ENCODE results near the gene DMWD. TPM values are rescaled to one million over a fixed set of nuclear protein-coding genes. Genes with fewer than 3 reads are reported as not detected.

DMWD gene
- total and polyA plus RNA-seq, 2 of the 4 experiments (the other 2 are of a cell fraction) = 9.7 to 28.5 TPM

- no peak for TF ChIP-seq MXI1 (IDR thresholded peaks at IDR 0.05; ENCODE audit: borderline replicate concordance, low read depth, low read length)
- TF ChIP-seq FOS (IDR thresholded peaks at IDR 0.05; ENCODE audit: low read depth, low read length) = peak; percentile 50; the same call in 1 of the 2 replicates
These were observed 6.4 kb upstream of the DMWD start (continued) for GRCh38 chr19:45798995-45799517.

GRCh38 chr19:45794627-45795026 lies 2.0 kb upstream of the DMWD start:
- Histone ChIP-seq H3K27ac (ENCODE audit: insufficient read depth, low read length) (no peak overlapping the region), H3K23ac (ENCODE audit: low read depth, low read length) (no peak overlapping the region), H4K91ac (ENCODE audit: insufficient read depth, low read depth, low read length) (no peak overlapping the region), H3K9ac (ENCODE audit: low read depth, low read length) (no peak overlapping the region), H2BK15ac (ENCODE audit: low read depth, low read length) (no peak overlapping the region), H3K4ac (ENCODE audit: low read depth, low read length) (no peak overlapping the region), H4K5ac (ENCODE audit: low read depth, low read length) (no peak overlapping the region), H3K14ac (replicated peaks; ENCODE audit: low read depth, low read length) (no peak overlapping the region), H2BK5ac (ENCODE audit: low read depth, low read length, poor library complexity, severe bottlenecking) (no peak overlapping the region), H3K4me3 (ENCODE audit: insufficient read depth, low read depth, low read length) (no peak overlapping the region), H2AK9ac (replicated peaks; ENCODE audit: low read depth, low read length, poor library complexity) (no peak overlapping the region), H2AFZ (replicated peaks; ENCODE audit: low read length, poor library complexity) (no peak overlapping the region), H3K27me3 (ENCODE audit: control insufficient read depth, insufficient read depth, low read length) (no peaks in the 10 kb centered on the region), H3K4me1 (ENCODE audit: control insufficient read depth, insufficient read depth, low read length) (peaks cover 7% of the 10 kb centered on the region), H3K56ac (ENCODE audit: extremely low read depth, insufficient read depth, low read length) (no peak overlapping the region), H2AK5ac (ENCODE audit: low read depth, low read length) (no peak overlapping the region), H2BK120ac (ENCODE audit: low read depth, low read length) (no peak overlapping the region), H2BK20ac (ENCODE audit: low read depth, low read length) (no peak overlapping the region), H3K79me1 (ENCODE audit: low read depth in 1 of 2, low read length in 2 of 2) (peaks cover 7 to 24% of the 10 kb centered on the region in 2 experiments), H3K9me3 (ENCODE audit: control insufficient read depth, insufficient read depth, low read length) (no peaks in the 10 kb centered on the region), H3K9me1 (ENCODE audit: insufficient read depth, low read length) (peaks cover 5% of the 10 kb centered on the region), H3K36me3 (ENCODE audit: control insufficient read depth, insufficient read depth, low read length) (peaks cover 4% of the 10 kb centered on the region; the same call in 1 of the 2 replicates), H4K8ac (ENCODE audit: low read depth in 2 of 2, low read length in 2 of 2) (no peak overlapping the region), H3K18ac (ENCODE audit: low read depth, low read length) (no peak overlapping the region), H3K4me2 (ENCODE audit: low read depth, low read length) (no peak overlapping the region), H4K20me1 (ENCODE audit: insufficient read depth, low read length) (peaks cover 4% of the 10 kb centered on the region; the same call in 1 of the 2 replicates)
- no peak for TF ChIP-seq SMC3 (IDR thresholded peaks at IDR 0.05; ENCODE audit: low read depth, low read length)
- TF ChIP-seq FOS (IDR thresholded peaks at IDR 0.05; ENCODE audit: low read depth, low read length) = no peak
- TF ChIP-seq ELK1 (IDR thresholded peaks at IDR 0.05; ENCODE audit: borderline replicate concordance, low read depth, low read length) = no peak
- no peak for TF ChIP-seq POLR2A (IDR thresholded peaks at IDR 0.05; ENCODE audit: low read depth, low read length)
- no peak for TF ChIP-seq CEBPB (IDR thresholded peaks at IDR 0.05; ENCODE audit: low read depth, low read length)
- no peak for TF ChIP-seq NFE2L2 (IDR thresholded peaks at IDR 0.05; ENCODE audit: low read depth, low read length)
- TF ChIP-seq RFX5 (IDR thresholded peaks at IDR 0.05; ENCODE audit: low read depth, low read length) = no peak
- TF ChIP-seq CHD1 (IDR thresholded peaks at IDR 0.05; ENCODE audit: low read depth, low read length) = no peak
- no peak for TF ChIP-seq MXI1 (IDR thresholded peaks at IDR 0.05; ENCODE audit: borderline replicate concordance, low read depth, low read length)
- no peak for TF ChIP-seq CTCF (conservative IDR thresholded peaks at IDR 0.05; ENCODE audit: low read depth, low read length)
- TF ChIP-seq RCOR1 (IDR thresholded peaks at IDR 0.05; ENCODE audit: insufficient replicate concordance, low read length) = no peak
- no peak for TF ChIP-seq USF2 (IDR thresholded peaks at IDR 0.05; ENCODE audit: low read depth, low read length)
- TF ChIP-seq BHLHE40 (IDR thresholded peaks at IDR 0.05; ENCODE audit: low read depth, low read length) = no peak
- TF ChIP-seq MAZ (IDR thresholded peaks at IDR 0.05; ENCODE audit: borderline replicate concordance, low read depth, low read length) = no peak
- in situ Hi-C loops (cut with MboI; ENCODE audit: low sequenced_read_pairs) (no loop called here), intact Hi-C loops (cut with micrococcal nuclease) (no loop called here), dilution Hi-C loops (cut with HindIII; ENCODE audit: low sequenced_read_pairs, unreplicated experiment) (no loop called here)
- ATAC-seq (ENCODE audit: low read depth) (no peak), DNase-seq (no peak)
- ChIA-PET POLR2A (ENCODE audit: unreplicated experiment) (no interaction called here), CTCF (no interaction called here)
- BruUV-seq (replicated peaks) = no TSS peak
- 100% methylated on average over 1 of the region's 2 CpGs; no CpG with 5 or more reads in 1 of the 2 experiments for WGBS, 2 experiments (ENCODE audit: extremely low coverage in 2 of 2, insufficient read length in 1 of 2)
